ENCODE data around the gene SPATA46.

SPATA46 gene

DNA sequence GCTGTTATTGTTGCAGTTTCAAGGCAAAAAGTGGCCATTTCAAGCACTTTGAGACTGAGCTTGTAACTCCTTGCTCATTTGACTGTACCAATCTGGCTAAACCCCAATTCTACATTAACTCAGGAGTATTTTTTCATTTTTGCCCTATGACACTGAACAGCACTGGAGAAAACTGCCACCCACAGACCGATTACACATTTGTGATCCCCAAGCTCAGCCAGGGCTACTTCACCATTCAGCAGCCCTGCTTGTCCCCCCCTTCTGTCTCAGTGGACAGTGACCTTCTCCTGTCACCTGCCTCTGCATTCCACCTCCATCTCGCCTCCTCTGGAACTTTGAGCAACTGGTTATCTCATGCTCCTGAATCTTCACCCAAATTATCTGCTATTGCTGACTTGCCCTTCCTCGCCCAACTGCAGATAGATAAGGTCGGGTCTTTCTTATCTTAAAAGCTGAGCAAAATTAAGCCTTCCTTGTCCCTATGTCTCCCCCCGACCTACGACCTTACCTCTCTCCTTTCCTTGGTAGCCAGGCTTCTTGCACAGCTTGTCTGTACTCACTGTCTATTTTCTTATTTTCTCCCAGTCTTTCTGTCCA is 25.3 kb downstream of the SPATA46 start:
- no peak for DNase-seq

DNA sequence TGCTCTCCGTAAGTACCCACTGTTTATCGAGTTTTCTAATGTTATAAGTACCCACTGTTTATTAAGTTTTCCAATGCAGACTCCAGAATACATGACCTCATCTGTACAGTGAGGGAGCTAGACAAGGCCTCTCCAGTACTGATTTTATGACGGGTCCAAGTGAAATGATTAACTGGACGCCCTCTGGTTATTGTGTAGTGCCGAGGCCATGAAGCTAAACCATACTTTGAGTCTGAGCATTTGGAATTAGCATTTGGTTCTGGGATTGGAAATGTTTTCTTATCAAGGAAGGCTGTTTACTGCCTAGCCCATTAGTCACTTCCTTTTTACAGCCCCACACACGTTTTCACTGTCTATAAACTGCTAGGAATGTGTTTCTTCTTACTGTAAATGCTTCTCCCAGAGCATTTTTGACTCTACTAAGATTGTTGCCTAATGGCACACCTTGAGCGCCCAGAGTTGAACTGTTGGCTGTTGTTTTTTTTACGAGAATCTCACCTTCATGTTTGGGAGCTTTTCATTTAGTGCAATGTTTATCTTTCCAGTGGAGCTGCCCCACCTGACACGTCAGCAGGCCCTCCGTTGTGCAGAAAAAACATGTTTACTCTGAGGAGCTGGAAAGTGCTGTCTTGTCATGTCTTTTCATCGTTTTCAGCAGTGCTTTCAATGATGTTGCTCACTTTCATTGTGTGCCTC is 26.9 kb downstream of the SPATA46 start:
- DNase-seq: no peak

DNA sequence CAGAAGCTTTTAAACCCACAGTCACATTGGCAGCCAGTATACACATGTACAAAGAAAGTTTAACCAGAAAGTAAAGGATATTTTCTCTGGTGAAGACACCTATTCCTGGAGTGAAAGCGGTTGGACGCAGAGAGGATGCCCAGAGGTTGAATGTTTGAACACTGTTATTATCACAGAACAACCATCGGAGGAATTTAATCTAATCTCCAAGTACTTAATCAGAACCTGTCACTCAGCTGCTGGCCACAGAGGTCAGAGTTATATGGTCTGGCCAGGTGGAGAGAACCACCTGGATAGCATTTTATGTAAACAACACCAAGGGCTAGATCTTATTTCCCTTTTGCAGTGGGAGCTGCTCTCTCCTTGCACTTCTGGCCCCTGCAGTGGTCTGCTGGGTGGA is 29.4 kb downstream of the SPATA46 start:
- DNase-seq: no peak

DNA sequence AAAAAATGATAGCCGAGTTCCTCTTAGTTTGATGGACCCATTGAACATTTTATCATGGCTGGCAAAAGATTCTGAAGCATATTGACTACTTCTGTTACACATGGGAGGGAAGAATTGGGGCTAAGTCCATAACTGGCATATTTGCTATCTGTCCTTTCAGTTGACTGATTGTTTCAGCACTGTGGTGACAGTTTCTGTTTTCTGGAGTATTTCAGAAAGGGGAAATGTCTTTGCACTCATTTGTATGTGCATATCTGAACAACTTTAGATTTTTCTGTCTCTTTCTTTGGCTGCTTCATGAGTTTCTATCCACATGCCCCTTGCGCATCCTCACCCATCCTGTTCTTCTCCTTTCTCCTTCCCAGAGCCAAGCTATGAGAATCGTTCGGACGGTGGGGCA is 33.2 kb downstream of the SPATA46 start:
- no peak for DNase-seq

- DNase-seq: no peak
Observed at GRCh38 chr1:162342452-162342983, 34.1 kb downstream of the SPATA46 start.

DNA sequence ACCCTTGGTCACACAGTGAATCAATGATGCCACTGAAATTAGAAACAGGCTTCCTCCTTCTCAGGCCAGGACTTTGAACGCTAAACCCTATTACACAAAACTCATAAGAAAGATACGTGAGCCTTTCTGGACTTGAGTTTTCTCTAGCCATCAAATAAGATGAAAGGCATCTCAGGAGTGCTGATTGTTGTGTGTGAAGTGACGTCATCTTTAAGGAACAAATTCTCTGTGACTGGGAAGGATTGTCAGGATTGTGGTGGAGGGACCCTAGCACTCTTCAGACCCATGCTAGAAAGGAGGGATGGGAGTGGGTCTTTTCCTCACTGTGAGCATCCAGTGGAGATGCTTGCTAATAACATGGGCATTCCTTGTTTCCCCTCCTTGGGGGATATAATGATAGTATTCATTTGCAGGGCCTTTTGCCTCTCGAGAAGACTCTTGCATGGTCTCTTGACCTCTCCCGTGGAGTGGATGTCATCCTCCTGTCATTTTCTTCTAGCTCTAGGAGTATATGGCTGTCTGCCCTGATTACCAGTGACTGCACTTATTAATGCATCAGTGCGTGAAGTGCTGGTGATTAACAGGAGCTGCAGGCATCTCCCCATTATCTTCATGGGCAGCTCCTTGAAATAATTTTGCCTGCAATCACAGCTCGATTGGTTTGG is 39.9 kb downstream of the SPATA46 start:
- no peak for DNase-seq

DNA sequence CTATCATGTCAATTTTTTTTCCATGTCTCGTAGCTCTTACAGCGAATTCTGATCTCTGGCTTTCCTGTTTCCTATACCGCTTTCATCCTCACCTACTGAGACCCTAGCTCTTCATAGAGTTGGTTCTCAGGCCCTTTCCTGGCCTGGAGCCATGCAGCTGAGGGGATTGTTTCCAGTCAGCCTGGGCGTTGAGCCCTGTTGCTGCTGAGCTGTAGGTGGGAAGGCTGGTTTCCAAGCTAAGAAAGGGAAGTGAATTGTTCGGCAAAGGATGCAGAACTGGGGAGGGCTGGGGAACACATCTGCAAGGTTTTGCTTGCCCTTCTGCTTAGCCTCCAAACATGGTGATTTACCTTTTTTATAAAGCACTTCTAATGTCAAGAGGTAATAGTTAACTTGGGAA is 41.5 kb downstream of the SPATA46 start:
- DNase-seq: no peak

DNA sequence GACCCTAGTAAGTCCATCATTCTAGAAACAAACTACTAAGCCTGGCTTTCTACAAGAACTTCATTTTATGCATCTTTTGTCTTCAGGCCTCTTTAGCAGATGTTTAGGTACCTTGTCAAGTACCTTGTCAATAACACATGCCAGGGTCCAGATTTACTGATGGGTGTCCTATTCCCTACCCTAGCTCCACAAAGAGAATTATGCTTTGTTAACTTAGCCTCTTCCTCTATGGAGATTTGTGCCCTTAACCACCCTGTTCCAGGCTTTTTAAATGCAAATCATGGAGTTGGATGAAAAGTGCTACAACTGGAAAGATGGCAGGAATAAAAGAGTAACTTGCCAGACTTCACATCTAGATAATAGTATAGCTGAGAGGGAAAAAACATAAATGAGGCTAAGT is 42.7 kb downstream of the SPATA46 start:
- DNase-seq: no peak

DNA sequence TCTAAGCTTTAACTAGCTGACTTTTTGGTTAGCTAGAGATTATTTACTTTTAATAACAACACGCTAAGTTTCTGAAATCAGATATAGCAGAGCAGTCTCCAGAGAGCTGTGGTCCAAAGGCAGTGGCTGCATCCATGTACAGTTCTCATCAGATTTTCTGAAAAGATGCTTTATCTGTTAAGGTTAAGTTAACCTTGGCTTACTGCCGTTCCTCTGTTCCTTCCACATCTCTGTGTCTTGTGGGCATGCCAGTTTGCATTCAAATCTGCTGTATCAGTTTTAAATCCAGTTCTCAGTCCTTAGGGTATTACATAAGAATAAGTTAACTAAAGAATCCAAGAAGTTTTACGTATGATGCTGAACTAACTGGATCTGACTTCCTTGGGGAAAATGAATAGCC is 46.8 kb downstream of the SPATA46 start:
- no peak for DNase-seq

- no peak for DNase-seq
Observed at GRCh38 chr1:162328512-162328911, 48.1 kb downstream of the SPATA46 start.

GRCh38 chr1:162327788-162328165 is 48.9 kb downstream of the SPATA46 start:
- no peak for DNase-seq

DNA sequence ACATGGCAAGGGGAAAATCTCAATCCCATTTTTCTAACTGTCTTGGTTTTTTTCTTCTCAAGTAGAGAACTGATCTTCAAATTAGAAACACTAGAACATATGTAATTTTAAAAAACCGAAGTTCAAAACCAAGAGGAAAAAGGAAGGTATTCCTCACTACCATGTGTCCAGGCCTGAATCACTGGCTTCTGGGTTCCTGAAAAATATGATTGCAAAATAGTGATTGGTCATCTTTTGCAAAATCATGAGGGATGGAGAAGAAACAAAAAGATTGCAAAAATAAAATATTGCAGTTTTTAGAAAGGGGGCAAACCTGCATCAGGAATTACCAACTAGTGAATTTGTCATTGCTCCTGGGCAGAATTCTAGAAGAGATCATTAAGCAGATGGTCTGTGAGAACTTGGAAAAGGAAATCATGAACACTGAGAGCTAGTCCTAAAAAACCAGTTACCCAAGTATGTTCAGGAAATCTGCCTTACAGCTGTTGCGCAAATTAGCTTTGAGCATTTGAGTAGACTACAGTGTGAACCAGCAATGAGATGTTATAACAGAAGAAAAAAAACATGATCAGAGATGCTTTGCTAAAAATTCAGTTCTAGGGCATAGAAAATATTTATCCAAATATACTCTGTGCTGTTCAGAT is 49.4 kb downstream of the SPATA46 start:
- no peak for DNase-seq

DNA sequence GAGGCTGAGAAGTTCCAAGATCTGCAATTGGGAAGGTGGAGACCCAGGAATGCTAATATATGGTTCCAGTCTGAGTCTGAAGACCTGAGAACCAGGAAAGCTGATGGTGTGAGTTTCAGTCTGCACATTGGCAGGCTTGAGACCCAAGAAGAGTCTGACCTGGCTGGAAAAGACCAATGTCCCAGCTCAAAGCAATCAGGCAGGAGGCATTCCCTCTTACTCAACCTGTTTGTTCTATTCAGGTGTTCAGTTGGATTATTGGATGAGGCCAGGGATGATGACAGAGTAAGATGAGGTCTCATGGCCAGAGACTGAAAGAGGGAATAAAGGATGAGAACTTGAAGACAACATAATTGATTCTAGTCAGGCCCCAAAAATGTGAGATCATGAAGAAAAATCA is 50.1 kb downstream of the SPATA46 start:
- no peak for DNase-seq

GRCh38 chr1:162324396-162324795 is 52.3 kb downstream of the SPATA46 start:
- no peak for DNase-seq

All from CD4-positive, alpha-beta T cell treated with Interleukin-17A for 1 hour (primary cell).